ENCODE data around the gene NSMCE1.

Gene NSMCE1

DNA sequence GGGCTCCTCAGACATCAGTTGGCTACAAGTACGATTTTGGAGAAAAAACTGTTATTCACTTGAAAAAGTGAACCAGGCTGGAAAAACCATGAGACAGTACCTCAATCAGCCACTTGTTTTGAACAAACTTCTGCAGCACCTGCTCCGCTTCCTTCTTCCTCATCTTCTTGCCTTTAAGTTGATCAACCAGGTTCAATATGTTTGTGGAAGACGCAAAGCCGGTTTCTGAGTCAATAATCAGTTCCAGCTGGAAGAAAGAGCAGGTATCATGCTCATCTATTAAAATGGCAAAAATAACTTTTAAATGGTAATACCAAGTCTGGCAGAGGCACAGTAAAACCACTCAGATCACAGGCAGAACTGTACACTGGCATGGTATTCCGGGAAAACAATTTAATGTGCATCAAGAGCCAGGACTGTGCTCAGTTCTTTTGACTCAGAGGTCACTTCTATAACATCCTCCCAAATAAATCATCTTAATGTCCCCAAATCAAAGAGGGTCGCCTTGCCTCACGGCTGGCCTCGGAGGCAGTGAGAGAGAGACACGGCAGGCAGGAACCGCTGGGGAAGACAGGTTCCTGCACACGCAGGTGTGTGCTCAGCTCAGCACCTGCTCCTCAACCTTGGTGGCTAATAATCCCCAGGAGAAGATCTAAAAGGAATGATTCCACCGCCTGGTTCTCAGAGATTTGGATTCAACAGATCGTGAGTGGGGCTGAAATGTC is 35.5 kb downstream of the NSMCE1 start:
- Histone ChIP-seq H3K4me2 (peak overlapping the region; percentile 97), H3K27ac (peak overlapping the region; percentile 94), H3K79me2 (ENCODE audit: insufficient read depth, low read depth) (no peaks in the 10 kb centered on the region), H3K36me3 (ENCODE audit: insufficient read depth) (no peaks in the 10 kb centered on the region), H3K4me1 (ENCODE audit: low read depth, poor library complexity, severe bottlenecking) (peaks cover 76% of the 10 kb centered on the region), H3K27me3 (ENCODE audit: insufficient read depth, low read depth) (no peaks in the 10 kb centered on the region), H3K4me3 (IDR thresholded peaks at IDR 0.05; ENCODE audit: insufficient read depth, low read depth, low read length) (no peak overlapping the region), H2AFZ (ENCODE audit: low read depth) (peak overlapping the region; percentile 47), H3K9ac (peak overlapping the region; percentile 57), H4K20me1 (ENCODE audit: insufficient read depth) (no peaks in the 10 kb centered on the region)
- TF ChIP-seq, protein P1, sequence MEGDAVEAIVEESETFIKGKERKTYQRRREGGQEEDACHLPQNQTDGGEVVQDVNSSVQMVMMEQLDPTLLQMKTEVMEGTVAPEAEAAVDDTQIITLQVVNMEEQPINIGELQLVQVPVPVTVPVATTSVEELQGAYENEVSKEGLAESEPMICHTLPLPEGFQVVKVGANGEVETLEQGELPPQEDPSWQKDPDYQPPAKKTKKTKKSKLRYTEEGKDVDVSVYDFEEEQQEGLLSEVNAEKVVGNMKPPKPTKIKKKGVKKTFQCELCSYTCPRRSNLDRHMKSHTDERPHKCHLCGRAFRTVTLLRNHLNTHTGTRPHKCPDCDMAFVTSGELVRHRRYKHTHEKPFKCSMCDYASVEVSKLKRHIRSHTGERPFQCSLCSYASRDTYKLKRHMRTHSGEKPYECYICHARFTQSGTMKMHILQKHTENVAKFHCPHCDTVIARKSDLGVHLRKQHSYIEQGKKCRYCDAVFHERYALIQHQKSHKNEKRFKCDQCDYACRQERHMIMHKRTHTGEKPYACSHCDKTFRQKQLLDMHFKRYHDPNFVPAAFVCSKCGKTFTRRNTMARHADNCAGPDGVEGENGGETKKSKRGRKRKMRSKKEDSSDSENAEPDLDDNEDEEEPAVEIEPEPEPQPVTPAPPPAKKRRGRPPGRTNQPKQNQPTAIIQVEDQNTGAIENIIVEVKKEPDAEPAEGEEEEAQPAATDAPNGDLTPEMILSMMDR (conservative IDR thresholded peaks at IDR 0.05; ENCODE audit: low read depth, low read length), result no peak

DNA sequence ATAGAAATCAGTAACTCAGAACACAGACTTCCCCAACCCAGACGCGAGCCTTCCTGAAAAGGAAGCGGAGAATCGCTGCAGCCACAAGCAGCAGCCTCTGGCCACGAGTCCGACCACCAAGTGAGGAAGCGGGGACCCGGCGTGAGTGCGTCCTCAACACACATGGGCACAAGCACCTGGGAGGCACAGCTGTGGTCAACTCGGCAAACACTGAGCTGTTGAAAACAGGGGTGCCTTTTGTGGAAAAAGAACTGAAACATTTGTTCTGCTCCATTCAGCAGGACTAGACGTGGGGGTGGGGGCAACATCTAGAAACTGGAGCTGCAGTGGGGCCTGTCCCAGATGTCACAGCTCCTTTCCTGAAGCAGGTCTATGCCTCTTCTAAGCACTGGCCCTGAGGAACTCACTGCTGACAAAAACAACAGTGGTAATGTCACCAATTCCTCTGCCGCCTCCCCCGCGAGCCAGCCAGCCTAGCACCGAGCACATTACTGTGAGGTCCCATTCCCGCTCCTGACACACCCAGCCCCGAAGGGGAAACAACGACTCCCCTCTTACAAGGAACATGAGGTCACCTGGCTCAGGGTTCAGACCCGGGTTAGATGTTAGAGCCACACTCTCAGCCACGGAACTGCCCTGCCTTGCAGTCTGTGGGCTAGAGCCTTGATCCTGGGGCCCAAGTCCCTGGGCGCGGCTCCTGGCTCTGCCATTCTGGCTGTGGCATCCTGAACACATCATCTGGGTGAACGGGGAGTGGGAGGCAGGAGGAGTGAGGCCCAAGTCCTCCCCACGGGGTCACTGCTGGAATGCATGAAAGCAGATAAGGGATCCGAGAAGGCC is 36.3 kb downstream of the NSMCE1 start:
- H3K36me3 ChIP-seq (ENCODE audit: insufficient read depth), result no peaks in the 10 kb centered on the region
- peaks cover 84% of the 10 kb centered on the region for H3K4me1 ChIP-seq (ENCODE audit: low read depth, poor library complexity, severe bottlenecking)
- no peaks in the 10 kb centered on the region for H3K79me2 ChIP-seq (ENCODE audit: insufficient read depth, low read depth)
- peak overlapping the region; percentile 47 for H2AFZ ChIP-seq (ENCODE audit: low read depth)
- H3K27ac ChIP-seq, result peak overlapping the region; percentile 94
- H3K9ac ChIP-seq, result peak overlapping the region; percentile 57
- no peaks in the 10 kb centered on the region for H4K20me1 ChIP-seq (ENCODE audit: insufficient read depth)
- TF ChIP-seq, protein P1 (conservative IDR thresholded peaks at IDR 0.05; ENCODE audit: low read depth, low read length), result no peak
- no peak overlapping the region for H3K4me3 ChIP-seq (IDR thresholded peaks at IDR 0.05; ENCODE audit: insufficient read depth, low read depth, low read length)
- H3K4me2 ChIP-seq, result peak overlapping the region; percentile 97
- no peaks in the 10 kb centered on the region for H3K27me3 ChIP-seq (ENCODE audit: insufficient read depth, low read depth)

DNA sequence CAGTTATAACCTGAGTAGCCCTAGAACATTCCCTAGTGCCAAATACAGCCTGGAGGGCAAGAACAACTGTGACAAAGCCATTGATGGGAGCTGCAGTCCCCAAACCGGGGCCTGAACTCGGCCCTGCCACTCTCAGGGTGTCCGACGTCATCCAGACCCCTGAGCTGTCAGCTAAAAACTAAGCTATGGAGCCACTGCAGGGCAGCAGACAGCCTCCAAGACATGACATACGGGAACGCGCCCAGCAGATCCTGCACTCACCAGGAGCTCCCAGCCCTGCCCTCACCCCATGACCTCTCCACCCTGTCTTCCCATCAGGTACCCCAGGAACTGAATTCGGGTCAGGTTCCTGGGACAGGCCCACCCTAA is 36.9 kb downstream of the NSMCE1 start:
- Histone ChIP-seq H3K4me1 (ENCODE audit: low read depth, poor library complexity, severe bottlenecking) (peaks cover 90% of the 10 kb centered on the region), H2AFZ (ENCODE audit: low read depth) (peak overlapping the region; percentile 47), H3K4me3 (IDR thresholded peaks at IDR 0.05; ENCODE audit: insufficient read depth, low read depth, low read length) (no peak overlapping the region), H3K27ac (peak overlapping the region; percentile 94), H3K27me3 (ENCODE audit: insufficient read depth, low read depth) (no peaks in the 10 kb centered on the region), H3K4me2 (peak overlapping the region; percentile 97), H3K9ac (peak overlapping the region; percentile 57), H4K20me1 (ENCODE audit: insufficient read depth) (no peaks in the 10 kb centered on the region), H3K79me2 (ENCODE audit: insufficient read depth, low read depth) (no peaks in the 10 kb centered on the region), H3K36me3 (ENCODE audit: insufficient read depth) (no peaks in the 10 kb centered on the region)
- TF ChIP-seq, protein P1 (conservative IDR thresholded peaks at IDR 0.05; ENCODE audit: low read depth, low read length), result no peak

DNA sequence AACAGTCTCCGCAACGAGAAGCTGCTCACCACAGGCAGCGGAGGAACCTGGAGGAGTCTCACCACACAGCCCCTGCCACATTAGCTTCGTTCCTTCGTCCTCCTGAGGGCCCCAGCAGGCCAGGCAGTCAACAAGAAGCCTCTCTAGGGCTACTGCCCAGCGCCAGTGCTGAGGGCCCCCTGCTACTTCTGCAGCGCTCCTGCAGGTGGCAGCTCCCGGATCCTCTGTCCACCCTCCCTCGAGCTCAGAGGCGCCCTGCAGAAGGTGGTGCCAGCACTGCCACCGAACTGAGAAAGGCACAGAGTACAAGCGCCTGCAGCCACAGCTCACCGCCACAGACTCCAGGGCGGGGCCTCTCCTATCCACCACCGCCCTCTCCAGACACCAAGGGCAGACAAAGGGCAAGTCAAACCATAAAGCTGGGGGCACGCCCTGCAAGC is 38.0 kb downstream of the NSMCE1 start:
- peak overlapping the region; percentile 57; the same call in 1 of the 2 replicates for H3K9ac ChIP-seq
- H3K27ac ChIP-seq, result peak overlapping the region; percentile 94
- H3K4me1 ChIP-seq (ENCODE audit: low read depth, poor library complexity, severe bottlenecking), result peaks cover 95% of the 10 kb centered on the region
- H3K4me3 ChIP-seq (IDR thresholded peaks at IDR 0.05; ENCODE audit: insufficient read depth, low read depth, low read length), result no peak overlapping the region
- H2AFZ ChIP-seq (ENCODE audit: low read depth), result peak overlapping the region; percentile 44; the same call in 1 of the 2 replicates
- TF ChIP-seq, protein P1 (conservative IDR thresholded peaks at IDR 0.05; ENCODE audit: low read depth, low read length), result peak; percentile 64
- no peaks in the 10 kb centered on the region for H3K27me3 ChIP-seq (ENCODE audit: insufficient read depth, low read depth)
- no peaks in the 10 kb centered on the region for H4K20me1 ChIP-seq (ENCODE audit: insufficient read depth)
- H3K79me2 ChIP-seq (ENCODE audit: insufficient read depth, low read depth), result no peaks in the 10 kb centered on the region
- H3K36me3 ChIP-seq (ENCODE audit: insufficient read depth), result no peaks in the 10 kb centered on the region
- peak overlapping the region; percentile 97 for H3K4me2 ChIP-seq

Data from KMS-11 (cell line).